Measurements from ENCODE around the gene TLL2.

GRCh38 chr10:96524741-96525140 lies 11.0 kb upstream of the TLL2 start:
- TF ChIP-seq CTCF (conservative IDR thresholded peaks at IDR 0.05; ENCODE audit: low read length) (no peak), EZH2phosphoT487 (IDR thresholded peaks at IDR 0.05; ENCODE audit: borderline replicate concordance) (no peak)

Measured in Loucy (cell line).